Activated CD4-positive, alpha-beta T cell treated with anti-CD3 and anti-CD28 coated beads for 36 hours (primary cell): ENCODE measurements around the gene PSMD6. TPM values are rescaled to one million over a fixed set of nuclear protein-coding genes. Genes with fewer than 3 reads are reported as not detected.

Experiments used
- ATAC-seq: fragments of 200-7000 bp; cut with Tn5 transposase; one replicate; pipeline ENCODE4 v1.10.0; 2021; ENCODE audit warnings: mild to moderate bottlenecking, moderate library complexity
- CTCF ChIA-PET: fragments of 350-600 bp; sonication (Branson Sonifier 250); formaldehyde crosslinking; loops from one replicate; lab custom pipeline; 2021; ENCODE audit warnings: antibody characterized with exemption; lab: Charles Lee
- POLR2A ChIA-PET: fragments of 350-600 bp; sonication (Branson Sonifier 250); formaldehyde crosslinking; loops from one replicate; lab custom pipeline; 2021; ENCODE audit warnings: antibody characterized with exemption, inconsistent platforms; lab: Charles Lee
- DNase-seq: peaks from one replicate; pipeline ENCODE4 v3.0.0-alpha.2; 2020
- H3K27ac Mint-ChIP-seq: one replicate; pipeline ENCODE4 v1.8.0; 2021; ENCODE audit warnings: mixed read lengths
- H3K27me3 Mint-ChIP-seq: one replicate; pipeline ENCODE4 v1.8.0; 2021; ENCODE audit warnings: mixed read lengths
- H3K36me3 Mint-ChIP-seq: one replicate; pipeline ENCODE4 v1.8.0; 2021; ENCODE audit warnings: low read depth, mixed read lengths
- H3K4me1 Mint-ChIP-seq: one replicate; pipeline ENCODE4 v1.8.0; 2021; ENCODE audit warnings: mixed read lengths
- H3K4me3 Mint-ChIP-seq: one replicate; pipeline ENCODE4 v1.8.0; 2021; ENCODE audit warnings: mild to moderate bottlenecking, moderate library complexity, mixed read lengths
- H3K9me3 Mint-ChIP-seq: one replicate; pipeline ENCODE4 v1.8.0; 2021; ENCODE audit warnings: low read depth, mixed read lengths
- intact Hi-C, 2 experiments: fragments of 100-400 bp; cut with DNase I in 1 of 2; cut with micrococcal nuclease in 1 of 2; formaldehyde crosslinking; loops; one replicate each; pipeline versions ENCODE4 v1.14.2 to v1.15.1; 2022 to 2024; cut with DNase I, micrococcal nuclease
- total RNA-seq, 2 experiments: library from RNA; stranded (reverse); gene quantifications; one replicate each; pipeline ENCODE4 v1.2.3, GENCODE V29; 2021

Gene PSMD6
- total RNA-seq, 2 experiments from 2014 or later: 109 to 117 TPM

DNA sequence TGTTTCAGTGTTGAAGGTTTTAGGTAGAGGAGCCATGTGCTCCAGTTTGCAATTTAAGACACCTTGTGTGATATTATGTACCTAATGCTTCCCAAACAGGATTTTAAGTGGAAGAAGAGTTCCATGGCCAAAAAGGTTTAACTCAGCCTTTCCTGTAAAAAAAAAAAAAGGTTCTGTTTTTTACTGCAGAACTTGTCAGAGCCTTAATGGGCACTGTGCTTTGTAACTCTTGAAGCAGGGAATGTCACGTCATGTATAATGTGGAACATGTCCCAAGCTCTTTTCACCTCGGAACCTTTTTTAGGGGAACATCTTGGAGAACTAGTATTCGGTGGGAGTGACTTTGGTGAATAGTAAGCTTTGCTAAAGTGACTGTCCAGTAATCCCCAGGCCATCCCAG lies 31.6 kb downstream of the PSMD6 start:
- peak overlapping the region; percentile 78 for H3K27ac Mint-ChIP-seq
- peaks cover 63% of the 10 kb centered on the region for H3K36me3 Mint-ChIP-seq
- no peaks in the 10 kb centered on the region for H3K27me3 Mint-ChIP-seq
- ATAC-seq: no peak
- H3K9me3 Mint-ChIP-seq: no peaks in the 10 kb centered on the region
- DNase-seq: no peak
- H3K4me1 Mint-ChIP-seq: peaks cover 23% of the 10 kb centered on the region
- ChIA-PET POLR2A (no interaction called here), CTCF (interaction anchor here (0.6 to 7.8 kb wide), 10 partner anchors 8 to 162 kb away, joined by 3 to 79 read pairs (median 9); no protein-coding TSS in a partner anchor)
- no peak overlapping the region for H3K4me3 Mint-ChIP-seq
- intact Hi-C loops: no loop called here

DNA sequence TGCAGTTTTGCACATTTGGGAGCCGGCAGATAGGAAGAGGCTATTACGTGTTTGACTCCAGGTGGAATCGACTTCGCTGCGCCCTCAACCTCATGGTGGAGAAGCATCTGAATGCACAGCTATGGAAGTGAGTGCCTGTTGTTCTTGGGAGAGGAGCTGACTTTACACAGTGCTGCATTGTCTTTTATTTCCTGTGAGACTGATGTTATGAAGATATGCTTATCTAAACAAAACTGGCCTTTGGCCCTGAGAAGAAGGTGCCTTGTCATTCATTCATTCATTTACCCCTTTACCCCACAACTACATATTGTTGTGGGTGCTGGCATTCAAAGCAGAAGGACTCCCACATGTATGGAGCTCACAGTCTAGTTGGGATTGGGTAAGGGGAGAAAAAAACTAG lies 32.6 kb downstream of the PSMD6 start:
- peaks cover 26% of the 10 kb centered on the region for H3K4me1 Mint-ChIP-seq
- no peaks in the 10 kb centered on the region for H3K27me3 Mint-ChIP-seq
- ChIA-PET CTCF (interaction anchor here (0.8 to 7.8 kb wide), 5 partner anchors 13 to 81 kb away, joined by 3 to 79 read pairs (median 3); no protein-coding TSS in a partner anchor), POLR2A (no interaction called here)
- H3K36me3 Mint-ChIP-seq: peaks cover 59% of the 10 kb centered on the region
- DNase-seq: no peak
- peak overlapping the region; percentile 78 for H3K27ac Mint-ChIP-seq
- no peak for ATAC-seq
- H3K9me3 Mint-ChIP-seq: no peaks in the 10 kb centered on the region
- H3K4me3 Mint-ChIP-seq: no peak overlapping the region
- intact Hi-C loops: no loop called here

DNA sequence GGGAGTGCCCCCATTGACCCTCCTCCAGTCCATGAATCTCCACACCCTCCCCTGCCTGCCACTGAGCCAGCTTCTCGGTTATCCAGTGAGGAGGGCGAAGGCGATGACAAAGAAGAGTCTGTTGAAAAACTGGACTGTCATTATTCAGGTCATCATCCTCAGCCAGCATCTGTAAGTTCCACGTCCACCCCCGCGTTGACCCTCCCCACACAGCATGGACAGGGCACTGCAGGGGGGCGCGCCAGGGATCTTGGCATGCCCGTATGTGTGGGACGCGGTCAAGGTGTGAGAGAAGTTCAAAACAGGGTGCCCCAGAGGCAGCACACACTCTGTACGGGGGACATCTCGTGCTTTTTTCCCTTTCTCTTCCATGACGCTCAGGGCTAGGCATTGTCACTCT lies 33.1 kb downstream of the PSMD6 start:
- Mint-ChIP-seq H3K4me1 (peaks cover 26% of the 10 kb centered on the region), H3K9me3 (no peaks in the 10 kb centered on the region), H3K4me3 (no peak overlapping the region), H3K27me3 (no peaks in the 10 kb centered on the region), H3K36me3 (peaks cover 59% of the 10 kb centered on the region), H3K27ac (peak overlapping the region; percentile 78)
- ChIA-PET POLR2A (no interaction called here), CTCF (interaction anchor here (0.9 to 7.8 kb wide), 4 partner anchors 12 to 34 kb away, joined by 3 to 79 read pairs (median 8); no protein-coding TSS in a partner anchor)
- ATAC-seq (no peak), DNase-seq (no peak)
- intact Hi-C loops: no loop called here

DNA sequence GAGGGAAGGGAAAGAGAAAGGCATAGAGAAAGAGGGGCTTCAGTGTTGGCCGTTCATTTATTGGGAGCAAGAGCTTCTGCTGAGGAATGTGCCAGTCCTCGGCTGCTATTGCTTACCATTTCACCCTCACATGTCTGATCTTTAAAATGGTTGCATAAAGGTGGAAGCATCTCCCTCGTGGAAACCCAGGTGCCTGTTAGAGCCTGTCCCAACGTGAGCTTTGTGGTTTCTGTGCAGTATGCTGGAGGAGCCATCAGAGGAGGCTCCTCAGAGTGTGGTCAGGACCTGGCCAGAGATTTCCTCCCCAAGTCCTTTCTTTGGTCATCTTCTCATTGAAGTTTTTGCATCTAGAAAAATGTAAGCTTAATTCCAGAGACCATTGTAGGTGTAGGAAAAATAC lies 34.4 kb downstream of the PSMD6 start:
- Mint-ChIP-seq H3K36me3 (peaks cover 60% of the 10 kb centered on the region), H3K27me3 (no peaks in the 10 kb centered on the region), H3K9me3 (no peaks in the 10 kb centered on the region), H3K4me1 (peaks cover 24% of the 10 kb centered on the region), H3K27ac (peak overlapping the region; percentile 24), H3K4me3 (no peak overlapping the region)
- POLR2A ChIA-PET: no interaction called here
- ATAC-seq (no peak), DNase-seq (no peak)
- intact Hi-C loops: no loop called here
- CTCF ChIA-PET: no interaction called here

DNA sequence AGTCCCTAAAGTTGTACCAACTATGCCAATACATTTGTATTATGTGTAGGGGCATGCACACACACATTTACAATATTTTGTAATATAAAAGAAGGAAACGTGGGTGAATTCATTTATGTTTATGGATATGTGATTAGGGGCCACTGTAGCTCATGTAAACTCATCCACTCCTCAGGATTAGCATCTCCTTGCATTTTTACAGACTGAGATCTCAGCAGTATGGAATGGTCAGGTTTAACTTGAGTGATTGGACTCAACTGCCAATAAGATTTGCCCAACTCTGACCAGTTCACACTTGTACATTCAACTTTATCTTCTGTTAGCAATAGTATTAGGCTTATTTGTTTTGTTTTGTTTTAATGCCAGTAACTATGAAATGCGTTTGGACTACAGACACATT lies 36.5 kb downstream of the PSMD6 start:
- peaks cover 57% of the 10 kb centered on the region for H3K36me3 Mint-ChIP-seq

DNA sequence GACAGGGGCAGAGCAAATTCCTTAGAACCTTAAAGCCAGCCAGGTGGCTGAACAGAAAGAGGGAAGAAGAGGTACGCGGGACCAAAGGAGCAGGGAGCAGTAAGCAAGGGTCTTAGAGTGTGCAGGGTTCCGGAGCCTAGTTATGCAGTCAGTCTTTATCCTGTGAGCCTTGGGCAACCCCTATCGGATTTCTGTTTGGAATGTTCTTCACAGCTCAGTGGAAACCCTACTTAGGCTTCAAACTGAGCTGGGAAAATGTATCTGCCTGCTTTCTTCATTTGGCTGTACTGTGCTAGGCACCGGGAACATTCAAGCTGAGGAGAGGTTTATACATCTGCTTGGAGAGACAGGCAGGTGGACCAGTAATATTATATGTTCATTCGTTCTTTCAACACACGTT lies 37.1 kb downstream of the PSMD6 start:
- Mint-ChIP-seq H3K27ac (peak overlapping the region; percentile 7), H3K27me3 (no peaks in the 10 kb centered on the region), H3K4me1 (peaks cover 34% of the 10 kb centered on the region), H3K9me3 (no peaks in the 10 kb centered on the region), H3K36me3 (peaks cover 57% of the 10 kb centered on the region), H3K4me3 (no peak overlapping the region)
- intact Hi-C loops: no loop called here
- ATAC-seq (no peak), DNase-seq (no peak)
- ChIA-PET POLR2A (no interaction called here), CTCF (interaction anchor here (2.5 kb wide), 1 partner anchor 25 kb away, joined by 6 read pairs; no protein-coding TSS in a partner anchor)

More for the DNA sequence above, 36.5 kb downstream of the PSMD6 start:
- CTCF ChIA-PET: interaction anchor here (2.5 kb wide), 1 partner anchor 25 kb away, joined by 6 read pairs; no protein-coding TSS in a partner anchor
- no peaks in the 10 kb centered on the region for H3K9me3 Mint-ChIP-seq
- intact Hi-C loops: no loop called here
- POLR2A ChIA-PET: no interaction called here
- no peak overlapping the region for H3K4me3 Mint-ChIP-seq
- H3K27ac Mint-ChIP-seq: peak overlapping the region; percentile 57
- no peak for DNase-seq
- H3K27me3 Mint-ChIP-seq: no peaks in the 10 kb centered on the region
- ATAC-seq: no peak
- peaks cover 27% of the 10 kb centered on the region for H3K4me1 Mint-ChIP-seq

DNA sequence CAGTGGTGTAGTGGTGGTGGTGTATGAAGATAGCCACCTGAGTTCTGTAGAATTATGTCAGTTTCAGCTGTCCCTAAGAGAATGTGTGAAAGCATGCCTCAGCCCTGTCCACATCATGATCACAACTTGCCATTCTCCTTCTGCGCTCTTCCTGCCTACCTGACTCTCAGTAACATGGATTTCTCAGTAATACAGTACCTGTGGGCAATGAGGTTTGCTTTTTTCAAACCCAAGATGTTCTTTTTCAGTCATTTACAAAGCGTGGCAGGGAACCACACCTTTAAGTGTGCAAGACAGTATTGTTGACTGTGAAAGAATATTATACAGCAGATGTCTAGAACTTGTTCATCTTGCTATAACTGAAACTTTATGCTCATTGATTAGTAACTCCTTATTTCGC lies 38.9 kb downstream of the PSMD6 start:
- Mint-ChIP-seq H3K36me3 (peaks cover 59% of the 10 kb centered on the region), H3K27me3 (no peaks in the 10 kb centered on the region), H3K4me3 (no peak overlapping the region), H3K4me1 (peaks cover 51% of the 10 kb centered on the region), H3K9me3 (no peaks in the 10 kb centered on the region), H3K27ac (peak overlapping the region; percentile 77)
- CTCF ChIA-PET: interaction anchor here (0.9 to 2.7 kb wide), 3 partner anchors 9 to 24 kb away, joined by 3 to 9 read pairs (median 4); no protein-coding TSS in a partner anchor
- POLR2A ChIA-PET: no interaction called here
- ATAC-seq (peak; percentile 6), DNase-seq (no peak)
- intact Hi-C loops: no loop called here

DNA sequence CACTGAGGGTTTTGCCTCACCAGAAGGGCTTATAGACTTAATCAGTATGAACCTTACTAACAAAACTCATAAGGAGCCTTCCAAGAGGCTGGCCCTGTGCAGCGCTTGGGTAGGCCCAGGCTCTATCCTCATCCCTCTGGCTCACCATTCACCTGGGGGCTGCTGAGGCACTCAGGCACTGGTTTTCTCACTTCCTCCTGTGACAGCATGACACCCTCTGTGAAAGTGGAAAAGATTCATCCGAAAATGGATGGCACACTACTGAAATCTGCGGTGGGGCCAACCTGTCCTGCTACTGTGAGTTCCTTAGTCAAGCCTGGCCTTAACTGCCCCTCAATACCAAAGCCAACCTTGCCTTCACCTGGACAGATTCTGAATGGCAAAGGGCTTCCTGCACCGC lies 41.3 kb downstream of the PSMD6 start:
- ChIA-PET POLR2A (interaction anchor here (0.6 kb wide), 1 partner anchor 115 kb away, joined by 4 read pairs; no protein-coding TSS in a partner anchor), CTCF (interaction anchor here (0.9 to 9.5 kb wide), 5 partner anchors 12 to 36 kb away, joined by 4 to 117 read pairs (median 6); no protein-coding TSS in a partner anchor)
- DNase-seq (no peak), ATAC-seq (peak; percentile 9)
- Mint-ChIP-seq H3K4me1 (peaks cover 76% of the 10 kb centered on the region), H3K4me3 (no peak overlapping the region), H3K27ac (peak overlapping the region; percentile 48), H3K27me3 (no peaks in the 10 kb centered on the region), H3K36me3 (peaks cover 52% of the 10 kb centered on the region), H3K9me3 (no peaks in the 10 kb centered on the region)
- intact Hi-C loops: loop anchor here (2.0 kb wide), 2 partner anchors 15 to 41 kb away; partner anchors contain the start of gene PSMD6 (in 1 of the 2)

DNA sequence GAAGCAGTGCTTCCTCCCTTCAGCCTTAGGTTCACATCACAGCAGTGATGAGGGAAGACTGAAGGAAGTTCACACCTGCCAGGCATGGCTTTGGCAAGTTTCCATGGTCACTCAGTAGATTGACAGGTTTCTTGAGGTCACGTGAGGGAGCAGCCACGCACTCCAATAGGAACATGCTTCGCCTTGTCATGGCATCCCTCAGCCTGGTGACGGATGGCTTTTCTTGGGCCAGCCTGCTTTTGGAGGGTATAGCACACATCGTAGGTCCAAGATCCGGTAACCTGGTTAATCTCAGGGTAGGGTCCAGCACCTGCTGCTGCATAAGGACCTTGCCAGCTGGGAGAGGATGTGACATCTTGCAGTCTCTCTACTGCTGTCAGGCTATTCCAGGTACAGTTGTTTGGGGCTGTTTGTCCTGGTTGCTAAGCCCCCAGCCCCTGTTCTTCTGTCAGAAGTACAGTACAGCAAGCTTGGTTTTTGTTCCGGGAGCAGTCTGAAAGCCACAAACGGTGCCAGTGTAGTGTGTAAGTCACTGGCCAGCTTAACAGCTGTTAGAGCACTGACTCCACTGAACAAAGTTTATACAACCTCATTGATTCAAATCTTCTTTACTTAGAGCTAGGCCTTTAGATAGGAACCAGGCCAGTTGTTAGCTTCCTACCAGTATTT lies 42.3 kb downstream of the PSMD6 start:
- no peak overlapping the region for H3K4me3 Mint-ChIP-seq
- no peaks in the 10 kb centered on the region for H3K9me3 Mint-ChIP-seq
- H3K36me3 Mint-ChIP-seq: peaks cover 48% of the 10 kb centered on the region
- ChIA-PET CTCF (interaction anchor here (0.7 to 9.5 kb wide), 5 partner anchors 9 to 50 kb away, joined by 3 to 117 read pairs (median 9); partner anchors contain the start of gene PSMD6), POLR2A (no interaction called here)
- no peak for ATAC-seq
- H3K27ac Mint-ChIP-seq: peak overlapping the region; percentile 62
- DNase-seq: no peak
- peaks cover 85% of the 10 kb centered on the region for H3K4me1 Mint-ChIP-seq
- intact Hi-C loops: loop anchor here (2.0 kb wide), 2 partner anchors 14 to 42 kb away; partner anchors contain the start of gene PSMD6 (in 1 of the 2)
- no peaks in the 10 kb centered on the region for H3K27me3 Mint-ChIP-seq

DNA sequence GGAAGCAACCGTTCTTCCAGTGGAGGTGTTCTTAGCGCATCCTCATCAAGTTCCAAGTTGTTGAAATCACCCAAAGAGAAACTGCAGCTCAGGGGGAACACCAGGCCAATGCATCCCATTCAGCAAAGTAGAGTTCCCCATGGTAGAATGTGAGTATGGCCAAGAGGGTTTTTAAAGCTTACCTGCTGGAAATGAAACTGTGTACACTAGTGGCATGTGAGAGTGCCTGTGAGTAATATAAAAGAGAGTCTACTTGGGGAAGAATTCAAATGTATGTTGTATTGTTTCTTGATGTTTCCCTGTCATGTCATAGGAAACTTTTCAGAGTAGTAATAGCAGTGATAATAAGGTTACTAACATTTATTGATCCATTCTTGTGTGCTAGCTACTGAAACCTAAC lies 43.3 kb downstream of the PSMD6 start:
- peak; percentile 59 for ATAC-seq
- Mint-ChIP-seq H3K4me3 (peak overlapping the region; percentile 68), H3K4me1 (peaks cover 85% of the 10 kb centered on the region), H3K27ac (peak overlapping the region; percentile 97), H3K9me3 (no peaks in the 10 kb centered on the region), H3K36me3 (peaks cover 38% of the 10 kb centered on the region), H3K27me3 (no peaks in the 10 kb centered on the region)
- no peak for DNase-seq
- CTCF ChIA-PET: interaction anchor here (0.6 to 9.5 kb wide), 6 partner anchors 8 to 483 kb away, joined by 3 to 117 read pairs (median 6); partner anchors contain the start of gene PSMD6
- POLR2A ChIA-PET: interaction anchor here (1.5 kb wide), 1 partner anchor 28 kb away, joined by 5 read pairs; no protein-coding TSS in a partner anchor
- intact Hi-C loops: loop anchor here (2.0 kb wide), 2 partner anchors 13 to 43 kb away; partner anchors contain the start of gene PSMD6 (in 1 of the 2)

DNA sequence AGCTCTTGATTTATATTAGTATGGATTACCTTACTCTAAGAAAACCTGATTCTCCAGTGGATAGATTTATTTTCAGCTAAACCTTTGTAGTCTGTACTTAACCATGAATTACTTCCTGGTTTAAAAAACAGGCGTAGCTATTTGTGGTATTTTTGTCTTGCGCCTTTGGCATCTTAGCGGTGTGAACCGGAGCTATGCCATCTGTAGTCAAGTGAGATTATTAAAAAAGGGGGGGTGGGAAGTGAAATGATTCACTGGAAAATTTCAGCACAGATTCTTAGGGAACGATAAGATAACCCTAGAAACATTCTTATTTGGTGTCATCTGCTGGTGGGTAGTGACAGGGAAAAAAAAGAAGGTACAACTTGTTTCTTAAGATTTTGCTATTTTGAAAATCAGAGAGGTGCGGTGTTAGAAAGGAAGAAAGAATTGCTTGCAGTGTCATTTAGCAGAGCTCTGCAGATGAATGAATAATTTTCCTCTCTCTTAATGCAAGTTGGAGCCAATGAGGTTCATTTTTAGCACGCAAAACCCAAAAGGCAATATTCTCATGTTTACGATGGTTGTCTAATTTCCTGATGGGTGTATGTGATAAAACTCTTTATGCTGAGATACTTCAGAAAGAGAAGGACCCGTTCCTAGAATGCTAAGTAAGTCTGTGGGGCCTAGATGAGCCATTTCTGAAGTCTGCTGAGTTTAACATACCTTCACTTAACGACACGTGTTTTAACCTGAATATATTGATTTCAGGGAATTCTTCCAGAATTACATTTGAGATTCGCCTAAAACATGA lies 44.0 kb downstream of the PSMD6 start:
- POLR2A ChIA-PET: interaction anchor here (0.7 to 1.6 kb wide), 5 partner anchors 9 to 1107 kb away, joined by 3 to 7 read pairs (median 4); no protein-coding TSS in a partner anchor
- ATAC-seq (peak; percentile 34), DNase-seq (no peak)
- H3K27ac Mint-ChIP-seq: peak overlapping the region; percentile 97
- intact Hi-C loops: loop anchor here (1.0 kb wide), 1 partner anchor 9 kb away; no protein-coding TSS in a partner anchor
- peaks cover 34% of the 10 kb centered on the region for H3K36me3 Mint-ChIP-seq
- H3K4me1 Mint-ChIP-seq: peaks cover 88% of the 10 kb centered on the region
- no peaks in the 10 kb centered on the region for H3K27me3 Mint-ChIP-seq
- H3K9me3 Mint-ChIP-seq: no peaks in the 10 kb centered on the region
- H3K4me3 Mint-ChIP-seq: peak overlapping the region; percentile 68
- CTCF ChIA-PET: interaction anchor here (0.6 to 9.5 kb wide), 8 partner anchors 9 to 484 kb away, joined by 3 to 117 read pairs (median 4); partner anchors contain the start of gene PSMD6
